Right atrium auricular region (tissue), 2 donors: Measurements from ENCODE around the gene FAF2. TPM values are rescaled to one million over a fixed set of nuclear protein-coding genes. Genes with fewer than 3 reads are reported as not detected.

Experiments
- DNase-seq: peaks from one replicate; pipeline ENCODE4 v3.0.0-alpha.2; 2019; ENCODE audit warnings: low spot score
- H3K27ac ChIP-seq, 2 donors: fragments of 200-600 bp; sonication (generic); 1 replicate in 1 of 2; 2 replicates in 1 of 2; pipeline ENCODE4 v1.5.1; 2016 to 2019
- H3K27me3 ChIP-seq, 2 donors: fragments of 200-600 bp; sonication (generic); one replicate each; pipeline versions ENCODE4 v1.5.1 to v1.6.0; 2017 to 2019
- H3K36me3 ChIP-seq: fragments of 200-600 bp; sonication (generic); one replicate; pipeline ENCODE4 v1.5.1; 2016
- H3K4me1 ChIP-seq, 2 donors: fragments of 200-600 bp; sonication (generic); one replicate each; pipeline versions ENCODE4 v1.5.1 to v1.6.0; 2017 to 2019
- H3K4me3 ChIP-seq, 2 donors: fragments of 200-600 bp; sonication (generic); 1 replicate in 1 of 2; 2 replicates in 1 of 2; pipeline ENCODE4 v1.5.1; 2017 to 2019; ENCODE audit warnings: mild to moderate bottlenecking in 1 of 2, moderate library complexity in 1 of 2
- H3K9me3 ChIP-seq, 2 donors: fragments of 200-600 bp; sonication (generic); one replicate each; pipeline ENCODE4 v1.5.1; 2019
- total RNA-seq, 2 donors: library from RNA; depleted of rRNA; stranded (reverse); fragments of >200 nt; gene quantifications; one replicate each; pipeline ENCODE4 v1.1.0, GENCODE V29; 2016
- TF ChIP-seq, protein P1 (sequence below), 2 donors: fragments of 200-600 bp; sonication (generic); IDR thresholded peaks; one replicate each; pipeline ENCODE4 v1.5.1; 2019; ENCODE audit warnings: antibody characterized with exemption in 2 of 2

Gene FAF2
- total RNA-seq, 2 donors from 2014 or later: 14.4 to 19.5 TPM

DNA sequence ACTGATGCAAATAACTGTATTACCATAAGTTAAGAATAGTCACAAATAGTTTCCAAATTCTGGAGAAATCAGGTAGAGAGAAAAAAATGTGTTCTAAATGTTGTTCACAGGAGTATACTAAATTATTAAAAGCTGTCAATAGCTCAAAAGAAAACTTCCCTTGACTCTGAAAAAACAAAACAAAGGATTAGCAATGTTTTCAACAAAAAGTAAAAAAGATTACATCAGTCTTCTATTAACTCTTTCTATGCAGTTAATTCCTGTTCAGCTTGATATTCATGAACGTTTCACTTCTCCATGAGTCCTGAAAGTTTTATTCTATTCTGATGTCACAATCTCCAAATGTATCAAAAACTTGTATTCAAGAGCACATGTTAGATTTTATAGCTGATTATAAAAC, 22.4 kb upstream of the FAF2 start:
- no peak overlapping the region for H3K4me3 ChIP-seq
- no peaks in the 10 kb centered on the region for H3K36me3 ChIP-seq
- TF ChIP-seq, protein P1, sequence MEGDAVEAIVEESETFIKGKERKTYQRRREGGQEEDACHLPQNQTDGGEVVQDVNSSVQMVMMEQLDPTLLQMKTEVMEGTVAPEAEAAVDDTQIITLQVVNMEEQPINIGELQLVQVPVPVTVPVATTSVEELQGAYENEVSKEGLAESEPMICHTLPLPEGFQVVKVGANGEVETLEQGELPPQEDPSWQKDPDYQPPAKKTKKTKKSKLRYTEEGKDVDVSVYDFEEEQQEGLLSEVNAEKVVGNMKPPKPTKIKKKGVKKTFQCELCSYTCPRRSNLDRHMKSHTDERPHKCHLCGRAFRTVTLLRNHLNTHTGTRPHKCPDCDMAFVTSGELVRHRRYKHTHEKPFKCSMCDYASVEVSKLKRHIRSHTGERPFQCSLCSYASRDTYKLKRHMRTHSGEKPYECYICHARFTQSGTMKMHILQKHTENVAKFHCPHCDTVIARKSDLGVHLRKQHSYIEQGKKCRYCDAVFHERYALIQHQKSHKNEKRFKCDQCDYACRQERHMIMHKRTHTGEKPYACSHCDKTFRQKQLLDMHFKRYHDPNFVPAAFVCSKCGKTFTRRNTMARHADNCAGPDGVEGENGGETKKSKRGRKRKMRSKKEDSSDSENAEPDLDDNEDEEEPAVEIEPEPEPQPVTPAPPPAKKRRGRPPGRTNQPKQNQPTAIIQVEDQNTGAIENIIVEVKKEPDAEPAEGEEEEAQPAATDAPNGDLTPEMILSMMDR (IDR thresholded peaks at IDR 0.05): no peak
- H3K27ac ChIP-seq: no peak overlapping the region
- H3K4me1 ChIP-seq: no peaks in the 10 kb centered on the region
- DNase-seq: no peak
- no peaks in the 10 kb centered on the region for H3K9me3 ChIP-seq
- H3K27me3 ChIP-seq: no peaks in the 10 kb centered on the region

DNA sequence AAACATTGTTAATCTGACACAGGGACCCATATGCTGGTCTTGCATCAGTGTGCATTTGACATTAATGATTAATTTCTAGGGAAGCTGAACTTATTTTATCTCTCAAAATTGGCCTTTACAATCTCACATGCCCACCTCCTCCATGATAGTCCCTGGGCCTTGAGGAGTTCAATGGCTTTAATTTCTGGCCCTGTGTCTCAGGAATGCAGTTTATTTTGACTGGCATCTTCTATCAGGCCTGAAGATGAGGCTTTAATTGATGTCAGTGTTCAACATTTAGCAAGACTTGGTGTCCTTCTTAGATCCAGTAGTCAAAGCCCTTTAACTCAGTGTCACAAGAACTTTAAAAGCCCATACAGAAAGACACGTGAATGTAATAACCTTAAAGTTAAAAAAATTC, 21.3 kb upstream of the FAF2 start:
- H3K27me3 ChIP-seq: no peaks in the 10 kb centered on the region
- no peak overlapping the region for H3K4me3 ChIP-seq
- H3K4me1 ChIP-seq: no peaks in the 10 kb centered on the region
- H3K36me3 ChIP-seq: no peaks in the 10 kb centered on the region
- no peak overlapping the region for H3K27ac ChIP-seq
- TF ChIP-seq, protein P1 (IDR thresholded peaks at IDR 0.05): no peak
- H3K9me3 ChIP-seq: no peaks in the 10 kb centered on the region
- no peak for DNase-seq

DNA sequence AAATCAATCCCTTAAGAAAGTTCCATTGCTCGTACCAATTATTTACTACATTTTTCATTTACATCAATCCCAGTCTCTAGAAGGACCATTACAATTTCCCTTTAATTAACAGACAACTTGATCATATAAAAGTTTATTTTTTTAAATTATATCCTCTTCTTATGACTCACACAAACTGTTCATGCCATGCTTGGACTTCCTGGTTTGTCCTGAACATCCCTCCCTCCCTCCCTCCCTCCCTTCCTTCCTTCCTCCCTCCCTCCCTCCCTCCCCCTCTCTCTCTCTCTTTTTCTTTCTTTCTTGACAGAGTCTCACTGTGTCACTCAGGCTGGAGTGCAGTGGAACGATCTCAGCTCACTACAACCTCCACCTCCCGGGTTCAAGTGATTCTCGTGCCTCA, 20.2 kb upstream of the FAF2 start:
- H3K27ac ChIP-seq: no peak overlapping the region
- no peaks in the 10 kb centered on the region for H3K27me3 ChIP-seq
- no peaks in the 10 kb centered on the region for H3K9me3 ChIP-seq
- DNase-seq: no peak
- no peak overlapping the region for H3K4me3 ChIP-seq
- no peaks in the 10 kb centered on the region for H3K36me3 ChIP-seq
- H3K4me1 ChIP-seq: no peaks in the 10 kb centered on the region
- TF ChIP-seq, protein P1 (IDR thresholded peaks at IDR 0.05): no peak

DNA sequence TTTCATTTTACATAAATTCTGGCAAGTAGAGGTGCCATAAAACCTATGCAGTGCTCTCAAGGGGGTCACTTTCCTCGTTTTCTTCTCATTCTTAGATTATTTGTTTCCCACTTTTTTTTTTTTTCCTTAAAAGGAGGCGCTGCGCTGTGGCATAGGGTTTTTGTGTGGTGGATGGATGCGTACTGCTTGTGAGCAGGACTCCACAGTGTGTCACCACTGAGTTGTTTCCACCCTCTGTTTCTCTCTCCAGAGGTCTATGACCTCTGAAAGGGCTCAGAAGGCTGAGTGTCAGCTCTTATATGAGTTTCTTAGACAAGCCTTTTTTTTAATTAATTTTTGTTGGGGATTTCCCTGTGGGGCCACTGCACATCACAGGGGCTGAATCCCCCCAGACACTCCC, 18.2 kb upstream of the FAF2 start:
- no peaks in the 10 kb centered on the region for H3K9me3 ChIP-seq
- no peak overlapping the region for H3K27ac ChIP-seq
- no peak for DNase-seq
- no peaks in the 10 kb centered on the region for H3K27me3 ChIP-seq
- no peaks in the 10 kb centered on the region for H3K4me1 ChIP-seq
- H3K4me3 ChIP-seq: no peak overlapping the region
- TF ChIP-seq, protein P1 (IDR thresholded peaks at IDR 0.05): no peak
- no peaks in the 10 kb centered on the region for H3K36me3 ChIP-seq

DNA sequence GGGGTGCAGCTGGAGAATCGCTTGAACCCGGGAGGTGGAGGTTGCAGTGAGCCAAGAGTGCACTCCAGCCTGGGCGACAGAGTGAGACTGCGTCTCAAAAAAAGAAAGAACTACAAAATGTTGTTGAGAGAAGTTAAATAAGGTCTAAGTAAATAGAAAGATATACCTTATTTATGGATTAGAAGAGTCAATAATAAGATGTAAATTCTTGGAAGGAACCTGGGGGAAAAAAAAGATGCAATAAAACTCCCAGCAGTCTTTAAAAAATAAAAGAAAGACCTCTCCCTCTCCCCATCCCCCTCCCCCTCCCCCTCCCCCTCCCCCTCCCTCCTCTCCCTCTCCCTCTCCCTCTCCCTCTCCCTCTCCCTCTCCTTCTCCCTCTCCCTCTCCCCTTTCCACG, 15.5 kb upstream of the FAF2 start:
- no peak for DNase-seq
- Histone ChIP-seq H3K4me3 (no peak overlapping the region), H3K36me3 (no peaks in the 10 kb centered on the region), H3K9me3 (no peaks in the 10 kb centered on the region), H3K27me3 (no peaks in the 10 kb centered on the region), H3K4me1 (no peaks in the 10 kb centered on the region), H3K27ac (no peak overlapping the region)
- TF ChIP-seq, protein P1 (IDR thresholded peaks at IDR 0.05): no peak

DNA sequence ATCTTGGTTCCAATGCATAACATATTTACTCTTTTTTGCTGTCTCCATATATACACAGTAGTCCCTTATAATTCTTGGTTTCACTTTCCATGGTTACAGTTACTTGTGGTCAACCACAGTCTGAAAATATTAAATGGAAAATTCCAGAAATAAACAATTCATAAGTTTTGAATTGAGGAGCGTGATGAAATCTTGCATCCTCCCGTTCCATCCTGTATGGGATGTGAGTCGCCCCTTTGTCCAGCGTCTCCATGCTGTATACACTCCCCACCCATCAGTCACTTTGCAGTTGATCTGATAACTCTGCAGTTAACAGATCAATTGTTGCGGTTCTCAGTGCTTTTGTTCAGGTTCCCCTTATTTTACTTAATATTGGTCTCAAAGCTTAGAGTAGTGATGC, 11.5 kb upstream of the FAF2 start:
- H3K27ac ChIP-seq: no peak overlapping the region
- TF ChIP-seq, protein P1 (IDR thresholded peaks at IDR 0.05): no peak
- no peaks in the 10 kb centered on the region for H3K27me3 ChIP-seq
- H3K36me3 ChIP-seq: no peaks in the 10 kb centered on the region
- H3K4me1 ChIP-seq: no peaks in the 10 kb centered on the region
- no peak for DNase-seq
- no peaks in the 10 kb centered on the region for H3K9me3 ChIP-seq
- no peak overlapping the region for H3K4me3 ChIP-seq
